ENCODE data around the gene CUL2.
"Not testable (repeated sequence)": the region's sequence is repeated elsewhere in the genome, so short reads cannot be mapped to it uniquely, and the experiment has no call there.

The CUL2 gene

GRCh38 chr10:34985146-34985545 is 105.0 kb downstream of the CUL2 start:
- DNase-seq (ENCODE audit: low spot score) (no peak), FAIRE-seq (no peak)

GRCh38 chr10:34981844-34982243 is 108.3 kb downstream of the CUL2 start:
- FAIRE-seq, result no peak

GRCh38 chr10:34979938-34980337 is 110.2 kb downstream of the CUL2 start:
- DNase-seq (ENCODE audit: low spot score) (no peak), FAIRE-seq (no peak)

More at GRCh38 chr10:34981844-34982243, 108.3 kb downstream of the CUL2 start:
- no peak for DNase-seq (ENCODE audit: low spot score)

GRCh38 chr10:34978080-34978479 is 112.1 kb downstream of the CUL2 start:
- DNase-seq (ENCODE audit: low spot score) (no peak), FAIRE-seq (no peak)

- not testable (repeated sequence) for DNase-seq (ENCODE audit: low spot score)
Observed at GRCh38 chr10:34976380-34976910, 113.7 kb downstream of the CUL2 start.

GRCh38 chr10:34974364-34975065 is 115.6 kb downstream of the CUL2 start:
- FAIRE-seq; DNase-seq (ENCODE audit: low spot score): not testable (repeated sequence)

More at GRCh38 chr10:34976380-34976910, 113.7 kb downstream of the CUL2 start:
- FAIRE-seq, result not testable (repeated sequence)

GRCh38 chr10:34973757-34974156 is 116.4 kb downstream of the CUL2 start:
- DNase-seq (ENCODE audit: low spot score); FAIRE-seq: not testable (repeated sequence)

- not testable (repeated sequence) for FAIRE-seq; DNase-seq (ENCODE audit: low spot score)
Observed at GRCh38 chr10:34973121-34973520, 117.0 kb downstream of the CUL2 start.

- not testable (repeated sequence) for DNase-seq (ENCODE audit: low spot score); FAIRE-seq
Observed at GRCh38 chr10:34972591-34972990, 117.5 kb downstream of the CUL2 start.

- DNase-seq (ENCODE audit: low spot score); FAIRE-seq: not testable (repeated sequence)
Observed at GRCh38 chr10:34971606-34972334, 118.4 kb downstream of the CUL2 start.

- FAIRE-seq (no peak), DNase-seq (ENCODE audit: low spot score) (no peak)
Observed at GRCh38 chr10:34969171-34969570, 121.0 kb downstream of the CUL2 start.

GRCh38 chr10:34967335-34967880 is 122.7 kb downstream of the CUL2 start:
- no peak for FAIRE-seq

GRCh38 chr10:34966451-34966850 is 123.7 kb downstream of the CUL2 start:
- DNase-seq (ENCODE audit: low spot score), result no peak
- FAIRE-seq, result no peak

More at GRCh38 chr10:34967335-34967880, 122.7 kb downstream of the CUL2 start:
- no peak for DNase-seq (ENCODE audit: low spot score)

- DNase-seq (ENCODE audit: low spot score) (no peak), FAIRE-seq (no peak)
Observed at GRCh38 chr10:34966040-34966439, 124.1 kb downstream of the CUL2 start.

- DNase-seq (ENCODE audit: low spot score), result no peak
- no peak for FAIRE-seq
Observed at GRCh38 chr10:34964166-34964800, 125.9 kb downstream of the CUL2 start.

GRCh38 chr10:34962866-34963265 is 127.3 kb downstream of the CUL2 start:
- DNase-seq (ENCODE audit: low spot score) (no peak), FAIRE-seq (peak; percentile 46)

GRCh38 chr10:34960983-34961382 is 129.2 kb downstream of the CUL2 start:
- DNase-seq (ENCODE audit: low spot score) (no peak), FAIRE-seq (no peak)

- no peak for DNase-seq (ENCODE audit: low spot score)
- FAIRE-seq, result no peak
Observed at GRCh38 chr10:34959786-34960185, 130.4 kb downstream of the CUL2 start.

- no peak for DNase-seq (ENCODE audit: low spot score)
- FAIRE-seq, result no peak
Observed at GRCh38 chr10:34959321-34959720, 130.8 kb downstream of the CUL2 start.

All from urothelium cell line (cell line).